Stimulated activated effector memory CD8-positive, alpha-beta T cell treated with anti-CD3 and anti-CD28 coated beads, Interleukin-12 subunit alpha, Interleukin-12 subunit beta, amount 100 ng/mL, for 72 hours (primary cell): ENCODE data around the gene ANKS1B.
"Not testable (repeated sequence)": the region's sequence is repeated elsewhere in the genome, so short reads cannot be mapped to it uniquely, and the experiment has no call there.

Experiments
- ATAC-seq: fragments of 150-1000 bp; cut with Tn5 transposase; 2 replicates; pipeline ENCODE4 v1.10.0; 2021
- DNase-seq, 2 donors: peaks; one replicate each; pipeline ENCODE4 v3.0.0; 2021 to 2022; ENCODE audit warnings: low spot score in 2 of 2
- H3K27ac Mint-ChIP-seq: one replicate; pipeline ENCODE4 v1.8.0; 2022; ENCODE audit warnings: mild to moderate bottlenecking, mixed read lengths
- H3K36me3 Mint-ChIP-seq: one replicate; pipeline ENCODE4 v1.8.0; 2022; ENCODE audit warnings: mild to moderate bottlenecking, mixed read lengths
- H3K4me1 Mint-ChIP-seq: one replicate; pipeline ENCODE4 v1.8.0; 2022; ENCODE audit warnings: mixed read lengths
- H3K4me3 Mint-ChIP-seq: one replicate; pipeline ENCODE4 v1.8.0; 2022; ENCODE audit warnings: mild to moderate bottlenecking, mixed read lengths
- H3K9me3 Mint-ChIP-seq: one replicate; pipeline ENCODE4 v1.8.0; 2022; ENCODE audit warnings: mixed read lengths

Gene ANKS1B

GRCh38 chr12:98970210-98970609 lies 1014.5 kb downstream of the ANKS1B start:
- peaks cover under 1% of the 10 kb centered on the region for H3K9me3 Mint-ChIP-seq
- H3K4me1 Mint-ChIP-seq: no peaks in the 10 kb centered on the region
- ATAC-seq (no peak), DNase-seq (no peak)
- H3K4me3 Mint-ChIP-seq: no peak overlapping the region
- no peaks in the 10 kb centered on the region for H3K36me3 Mint-ChIP-seq
- no peak overlapping the region for H3K27ac Mint-ChIP-seq

- DNase-seq (no peak), ATAC-seq (no peak)
- no peak overlapping the region for H3K4me3 Mint-ChIP-seq
- H3K27ac Mint-ChIP-seq: no peak overlapping the region
- no peaks in the 10 kb centered on the region for H3K4me1 Mint-ChIP-seq
- H3K36me3 Mint-ChIP-seq: no peaks in the 10 kb centered on the region
- H3K9me3 Mint-ChIP-seq: no peaks in the 10 kb centered on the region
Observed at GRCh38 chr12:98968896-98969295, 1015.8 kb downstream of the ANKS1B start.

GRCh38 chr12:98957135-98957534 lies 1027.6 kb downstream of the ANKS1B start:
- not testable (repeated sequence) for H3K4me3 Mint-ChIP-seq, H3K4me1 Mint-ChIP-seq, H3K27ac Mint-ChIP-seq, DNase-seq, ATAC-seq, H3K36me3 Mint-ChIP-seq
- peaks cover 21% of the 10 kb centered on the region for H3K9me3 Mint-ChIP-seq

- DNase-seq (no peak), ATAC-seq (no peak)
- Mint-ChIP-seq H3K36me3 (no peaks in the 10 kb centered on the region), H3K4me1 (no peaks in the 10 kb centered on the region), H3K4me3 (no peak overlapping the region), H3K9me3 (peaks cover 9% of the 10 kb centered on the region), H3K27ac (no peak overlapping the region)
Observed at GRCh38 chr12:98955284-98955683, 1029.5 kb downstream of the ANKS1B start.

GRCh38 chr12:98954506-98954905 lies 1030.2 kb downstream of the ANKS1B start:
- no peak for ATAC-seq
- DNase-seq: no peak
- Mint-ChIP-seq H3K4me3 (no peak overlapping the region), H3K4me1 (no peaks in the 10 kb centered on the region), H3K9me3 (peaks cover 7% of the 10 kb centered on the region), H3K36me3 (no peaks in the 10 kb centered on the region), H3K27ac (no peak overlapping the region)

GRCh38 chr12:98951406-98951805 lies 1033.3 kb downstream of the ANKS1B start:
- DNase-seq (no peak), ATAC-seq (no peak)
- Mint-ChIP-seq H3K4me1 (no peaks in the 10 kb centered on the region), H3K36me3 (no peaks in the 10 kb centered on the region), H3K9me3 (peaks cover 4% of the 10 kb centered on the region), H3K4me3 (no peak overlapping the region), H3K27ac (no peak overlapping the region)

GRCh38 chr12:98948343-98948949 lies 1036.3 kb downstream of the ANKS1B start:
- Mint-ChIP-seq H3K36me3 (no peaks in the 10 kb centered on the region), H3K4me3 (no peak overlapping the region), H3K27ac (no peak overlapping the region), H3K4me1 (no peaks in the 10 kb centered on the region), H3K9me3 (peaks cover under 1% of the 10 kb centered on the region)
- no peak for DNase-seq
- ATAC-seq: no peak

- no peak overlapping the region for H3K4me3 Mint-ChIP-seq
- DNase-seq (no peak), ATAC-seq (no peak)
- H3K4me1 Mint-ChIP-seq: no peaks in the 10 kb centered on the region
- no peaks in the 10 kb centered on the region for H3K9me3 Mint-ChIP-seq
- H3K36me3 Mint-ChIP-seq: no peaks in the 10 kb centered on the region
- no peak overlapping the region for H3K27ac Mint-ChIP-seq
Observed at GRCh38 chr12:98945864-98946263, 1038.9 kb downstream of the ANKS1B start.

GRCh38 chr12:98939926-98940325 lies 1044.8 kb downstream of the ANKS1B start:
- Mint-ChIP-seq H3K27ac (no peak overlapping the region), H3K9me3 (peaks cover 2% of the 10 kb centered on the region), H3K36me3 (no peaks in the 10 kb centered on the region), H3K4me1 (no peaks in the 10 kb centered on the region), H3K4me3 (no peak overlapping the region)
- ATAC-seq: no peak
- no peak for DNase-seq

GRCh38 chr12:98939350-98939749 lies 1045.4 kb downstream of the ANKS1B start:
- Mint-ChIP-seq H3K4me1 (no peaks in the 10 kb centered on the region), H3K36me3 (no peaks in the 10 kb centered on the region), H3K27ac (no peak overlapping the region), H3K9me3 (peaks cover 2% of the 10 kb centered on the region), H3K4me3 (no peak overlapping the region)
- ATAC-seq: no peak
- no peak for DNase-seq

GRCh38 chr12:98935847-98936246 lies 1048.9 kb downstream of the ANKS1B start:
- Mint-ChIP-seq H3K27ac (no peak overlapping the region), H3K4me1 (no peaks in the 10 kb centered on the region), H3K9me3 (peaks cover 2% of the 10 kb centered on the region), H3K4me3 (no peak overlapping the region), H3K36me3 (no peaks in the 10 kb centered on the region)
- DNase-seq: no peak
- no peak for ATAC-seq

- DNase-seq: no peak
- H3K4me3 Mint-ChIP-seq: no peak overlapping the region
- no peak for ATAC-seq
- no peak overlapping the region for H3K27ac Mint-ChIP-seq
- H3K36me3 Mint-ChIP-seq: no peaks in the 10 kb centered on the region
- peaks cover 3% of the 10 kb centered on the region for H3K9me3 Mint-ChIP-seq
- H3K4me1 Mint-ChIP-seq: no peaks in the 10 kb centered on the region
Observed at GRCh38 chr12:98922871-98923270, 1061.9 kb downstream of the ANKS1B start.

- H3K4me1 Mint-ChIP-seq: no peaks in the 10 kb centered on the region
- peaks cover 2% of the 10 kb centered on the region for H3K9me3 Mint-ChIP-seq
- no peaks in the 10 kb centered on the region for H3K36me3 Mint-ChIP-seq
- ATAC-seq (no peak), DNase-seq (no peak)
- no peak overlapping the region for H3K4me3 Mint-ChIP-seq
- H3K27ac Mint-ChIP-seq: no peak overlapping the region
Observed at GRCh38 chr12:98918176-98918863, 1066.4 kb downstream of the ANKS1B start.

GRCh38 chr12:98916106-98916505 lies 1068.6 kb downstream of the ANKS1B start:
- no peaks in the 10 kb centered on the region for H3K4me1 Mint-ChIP-seq
- peaks cover 2% of the 10 kb centered on the region for H3K9me3 Mint-ChIP-seq
- no peak overlapping the region for H3K27ac Mint-ChIP-seq
- ATAC-seq (no peak), DNase-seq (no peak)
- H3K4me3 Mint-ChIP-seq: no peak overlapping the region
- H3K36me3 Mint-ChIP-seq: no peaks in the 10 kb centered on the region

- Mint-ChIP-seq H3K4me1 (no peaks in the 10 kb centered on the region), H3K27ac (no peak overlapping the region), H3K4me3 (no peak overlapping the region), H3K36me3 (no peaks in the 10 kb centered on the region), H3K9me3 (peaks cover 2% of the 10 kb centered on the region)
- DNase-seq (no peak), ATAC-seq (peak; percentile 24)
Observed at GRCh38 chr12:98912401-98912974, 1072.2 kb downstream of the ANKS1B start.

GRCh38 chr12:98911396-98911795 lies 1073.3 kb downstream of the ANKS1B start:
- H3K9me3 Mint-ChIP-seq: peaks cover 2% of the 10 kb centered on the region
- H3K4me1 Mint-ChIP-seq: no peaks in the 10 kb centered on the region
- no peak for DNase-seq
- no peaks in the 10 kb centered on the region for H3K36me3 Mint-ChIP-seq
- no peak for ATAC-seq
- no peak overlapping the region for H3K4me3 Mint-ChIP-seq
- no peak overlapping the region for H3K27ac Mint-ChIP-seq
